Gastrocnemius medialis (tissue), 4 donors: ENCODE results near the gene MAP3K15.

Source experiments
- POLR2A ChIP-seq, 2 donors: fragments of 450-650 bp; IDR thresholded peaks; one replicate each; pipeline ENCODE4 v1.6.1; 2017; ENCODE audit warnings: antibody characterized with exemption in 2 of 2, mild to moderate bottlenecking in 2 of 2, moderate library complexity in 2 of 2
- TF ChIP-seq, protein P1 (sequence below), 5 experiments: fragments of 450-650 bp in 3 of 5; fragments of 200-600 bp in 2 of 5; sonication (generic) in 2 of 5; IDR thresholded peaks in 4 of 5; conservative IDR thresholded peaks in 1 of 5; 1 replicate in 4 of 5; 2 replicates in 1 of 5; pipeline ENCODE4 v1.5.1; 2016 to 2019; ENCODE audit warnings: antibody characterized with exemption in 5 of 5, mild to moderate bottlenecking in 3 of 5, moderate library complexity in 3 of 5

GRCh38 chrX:19382555-19383145 lies 132.7 kb downstream of the MAP3K15 start:
- TF ChIP-seq POLR2A (IDR thresholded peaks at IDR 0.05): no peak
- TF ChIP-seq, protein P1, sequence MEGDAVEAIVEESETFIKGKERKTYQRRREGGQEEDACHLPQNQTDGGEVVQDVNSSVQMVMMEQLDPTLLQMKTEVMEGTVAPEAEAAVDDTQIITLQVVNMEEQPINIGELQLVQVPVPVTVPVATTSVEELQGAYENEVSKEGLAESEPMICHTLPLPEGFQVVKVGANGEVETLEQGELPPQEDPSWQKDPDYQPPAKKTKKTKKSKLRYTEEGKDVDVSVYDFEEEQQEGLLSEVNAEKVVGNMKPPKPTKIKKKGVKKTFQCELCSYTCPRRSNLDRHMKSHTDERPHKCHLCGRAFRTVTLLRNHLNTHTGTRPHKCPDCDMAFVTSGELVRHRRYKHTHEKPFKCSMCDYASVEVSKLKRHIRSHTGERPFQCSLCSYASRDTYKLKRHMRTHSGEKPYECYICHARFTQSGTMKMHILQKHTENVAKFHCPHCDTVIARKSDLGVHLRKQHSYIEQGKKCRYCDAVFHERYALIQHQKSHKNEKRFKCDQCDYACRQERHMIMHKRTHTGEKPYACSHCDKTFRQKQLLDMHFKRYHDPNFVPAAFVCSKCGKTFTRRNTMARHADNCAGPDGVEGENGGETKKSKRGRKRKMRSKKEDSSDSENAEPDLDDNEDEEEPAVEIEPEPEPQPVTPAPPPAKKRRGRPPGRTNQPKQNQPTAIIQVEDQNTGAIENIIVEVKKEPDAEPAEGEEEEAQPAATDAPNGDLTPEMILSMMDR (IDR thresholded peaks at IDR 0.05 in 4 of 5, conservative IDR thresholded peaks at IDR 0.05 in 1 of 5): no peak
